Heart right ventricle (tissue), 16 donors: ENCODE data around the gene TMEFF2. TPM values are rescaled to one million over a fixed set of nuclear protein-coding genes. Genes with fewer than 3 reads are reported as not detected.

ENCODE experiments used
- ATAC-seq, 8 donors: fragments of 200-7000 bp; cut with Tn5 transposase; one replicate each; pipeline ENCODE4 v1.9.1; 2020; ENCODE audit warnings: mild to moderate bottlenecking in 8 of 8, moderate library complexity in 8 of 8, moderate number of reproducible peaks in 1 of 8
- DNase-seq, 2 donors: peaks; one replicate each; pipeline ENCODE4 v3.0.0-alpha.2; 2020
- H3K27ac ChIP-seq, 10 donors: fragments of 200-600 bp; sonication (generic) in 2 of 10; one replicate each; pipeline versions ENCODE4 v1.5.0 to v1.8.0; 2020 to 2022; ENCODE audit warnings: mild to moderate bottlenecking in 3 of 10
- H3K27me3 ChIP-seq, 7 donors: fragments of 200-600 bp; one replicate each; pipeline ENCODE4 v1.8.0; 2021 to 2022; ENCODE audit warnings: mild to moderate bottlenecking in 2 of 7
- H3K36me3 ChIP-seq, 9 donors: fragments of 200-600 bp; sonication (generic) in 1 of 9; one replicate each; pipeline versions ENCODE4 v1.5.0 to v1.8.0; 2020 to 2022; ENCODE audit warnings: mild to moderate bottlenecking in 2 of 9
- H3K4me1 ChIP-seq, 9 donors: fragments of 200-600 bp; sonication (generic) in 1 of 9; one replicate each; pipeline versions ENCODE4 v1.5.0 to v1.8.0; 2020 to 2022; ENCODE audit warnings: mild to moderate bottlenecking in 4 of 9
- H3K4me3 ChIP-seq, 10 donors: fragments of 200-600 bp; sonication (generic) in 2 of 10; one replicate each; pipeline versions ENCODE4 v1.5.0 to v1.8.0; 2020 to 2022; ENCODE audit warnings: mild to moderate bottlenecking in 7 of 10, moderate library complexity in 2 of 10
- H3K9me3 ChIP-seq, 11 donors: fragments of 200-600 bp in 10 of 11; sonication (generic) in 2 of 11; one replicate each; pipeline versions ENCODE4 v1.5.0 to v1.8.0; 2013 to 2022; ENCODE audit warnings: mild to moderate bottlenecking in 2 of 11, control low read depth in 1 of 11, moderate library complexity in 1 of 11
- WGBS, 2 donors: extraction: QIAGEN DNeasy Blood & Tissue Kit; methylation state at CpG; one replicate each; pipeline ENCODE4 v1.1.7; 2013; ENCODE audit warnings: inconsistent platforms in 1 of 2; 5-methylcytosine and 5-hydroxymethylcytosine counted together
- intact Hi-C, 10 donors: fragments of 100-400 bp; cut with DNase I; formaldehyde crosslinking; loops; one replicate each; pipeline versions ENCODE4 v1.11.1 to v1.14.2; 2022
- polyA plus RNA-seq, 2 donors: library from polyadenylated mRNA; stranded (reverse); fragments of 200-250 nt; gene quantifications; one replicate each; pipeline ENCODE4 v1.2.3, GENCODE V29; 2013
- total RNA-seq, 10 donors: library from RNA; stranded (reverse); fragmentation: NEBNext Ultra II Directional in 3 of 10; extraction: Animal tissue kit (Norgen Biotek cat#: 25700) in 3 of 10; gene quantifications; one replicate each; pipeline versions ENCODE4 v1.2.1 to v1.2.4, GENCODE V29; 2021 to 2023
- TF ChIP-seq, protein P1 (sequence below), 9 donors: fragments of 200-600 bp; sonication (generic) in 2 of 9; IDR thresholded peaks; one replicate each; pipeline versions ENCODE4 v1.5.0 to v1.8.0; 2021 to 2022; ENCODE audit warnings: antibody characterized with exemption in 9 of 9, mild to moderate bottlenecking in 5 of 9, moderate library complexity in 1 of 9
- donor health status: Arrhythmogenic right ventricular cardiomyopathy.
- donor health status: ischemic (EF 13 %, LVEDD 7.1; RV severe dilation, severe dysfunction).
- donor health status: healthy with polysubstance abuse.
- donor health status: DM: no; HTN: yes; CAD: no.
- donor health status: DM: no; HTN: no; CAD: no.
- donor health status: ischemic (EF 25% LVEDD 6.9; RV normal size, moderate dysfunction).
- donor health status: ischemic (EF 25% LVEDD 5.7; RV mildly dilated, moderate dysfunction).
- donor health status: healthy.
- donor health status: DM: yes; HTN: yes; CAD: no.
- donor health status: Ischemic cardiomyopathy.
- donor health status: ischemic (EF 35%, LVEDD 5.7; RV mildly dilated, moderate dysfunction).
- donor health status: nonischemic (EF 11% LVEDD 7.7; RV severe dilation, severe dysfunction).
- donor health status: DM: yes; HTN: yes; CAD: no.
- donor health status: PGD.
- donor health status: ischemic (EF 29% LVEDD 5.4; RV normal size, mild dysfunction).
- donor health status: nonischemic (EF 23%, LVEDD 6.1; RV moderate dilation, normal function).

The TMEFF2 gene
- total and polyA plus RNA-seq, 12 donors: 0.09 to 0.41 (median 0.17) TPM; not detected in 8

DNA sequence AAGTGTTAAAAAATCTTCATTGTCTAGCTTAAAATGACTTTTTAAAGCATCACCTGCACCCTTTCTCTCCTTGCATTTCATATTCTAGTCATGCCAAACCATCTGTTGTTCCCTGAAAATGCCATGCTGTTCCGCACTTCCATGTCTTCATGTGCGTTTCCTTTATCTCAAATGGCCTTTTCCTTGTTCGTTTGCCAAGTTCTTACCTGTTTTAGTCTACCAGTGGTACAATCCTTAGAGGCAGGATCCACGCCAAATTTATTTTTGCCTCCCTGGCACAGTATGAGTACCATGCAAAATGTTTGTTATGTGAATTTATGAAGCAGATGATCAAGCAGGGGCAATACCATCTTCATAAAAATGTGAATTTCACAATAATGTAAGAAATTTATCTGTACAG is 37.0 kb downstream of the TMEFF2 start:
- intact Hi-C loops: loop anchor here in 3 of 10 donors (2.0 to 10.0 kb wide), 3 partner anchors 123 to 603 kb away; no protein-coding TSS in a partner anchor
- WGBS, 2 donors: 82 to 86% methylated on average over 4 of the region's 4 CpGs
- TF ChIP-seq, protein P1, sequence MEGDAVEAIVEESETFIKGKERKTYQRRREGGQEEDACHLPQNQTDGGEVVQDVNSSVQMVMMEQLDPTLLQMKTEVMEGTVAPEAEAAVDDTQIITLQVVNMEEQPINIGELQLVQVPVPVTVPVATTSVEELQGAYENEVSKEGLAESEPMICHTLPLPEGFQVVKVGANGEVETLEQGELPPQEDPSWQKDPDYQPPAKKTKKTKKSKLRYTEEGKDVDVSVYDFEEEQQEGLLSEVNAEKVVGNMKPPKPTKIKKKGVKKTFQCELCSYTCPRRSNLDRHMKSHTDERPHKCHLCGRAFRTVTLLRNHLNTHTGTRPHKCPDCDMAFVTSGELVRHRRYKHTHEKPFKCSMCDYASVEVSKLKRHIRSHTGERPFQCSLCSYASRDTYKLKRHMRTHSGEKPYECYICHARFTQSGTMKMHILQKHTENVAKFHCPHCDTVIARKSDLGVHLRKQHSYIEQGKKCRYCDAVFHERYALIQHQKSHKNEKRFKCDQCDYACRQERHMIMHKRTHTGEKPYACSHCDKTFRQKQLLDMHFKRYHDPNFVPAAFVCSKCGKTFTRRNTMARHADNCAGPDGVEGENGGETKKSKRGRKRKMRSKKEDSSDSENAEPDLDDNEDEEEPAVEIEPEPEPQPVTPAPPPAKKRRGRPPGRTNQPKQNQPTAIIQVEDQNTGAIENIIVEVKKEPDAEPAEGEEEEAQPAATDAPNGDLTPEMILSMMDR (IDR thresholded peaks at IDR 0.05): no peak
- no peaks in the 10 kb centered on the region for H3K27me3 ChIP-seq
- no peaks in the 10 kb centered on the region for H3K36me3 ChIP-seq
- H3K27ac ChIP-seq: no peak overlapping the region
- ATAC-seq (no peak), DNase-seq (no peak)
- H3K4me3 ChIP-seq: no peak overlapping the region
- H3K9me3 ChIP-seq: no peaks in the 10 kb centered on the region
- H3K4me1 ChIP-seq: peaks cover 0 to 11% (median 6%) of the 10 kb centered on the region in 9 donors

DNA sequence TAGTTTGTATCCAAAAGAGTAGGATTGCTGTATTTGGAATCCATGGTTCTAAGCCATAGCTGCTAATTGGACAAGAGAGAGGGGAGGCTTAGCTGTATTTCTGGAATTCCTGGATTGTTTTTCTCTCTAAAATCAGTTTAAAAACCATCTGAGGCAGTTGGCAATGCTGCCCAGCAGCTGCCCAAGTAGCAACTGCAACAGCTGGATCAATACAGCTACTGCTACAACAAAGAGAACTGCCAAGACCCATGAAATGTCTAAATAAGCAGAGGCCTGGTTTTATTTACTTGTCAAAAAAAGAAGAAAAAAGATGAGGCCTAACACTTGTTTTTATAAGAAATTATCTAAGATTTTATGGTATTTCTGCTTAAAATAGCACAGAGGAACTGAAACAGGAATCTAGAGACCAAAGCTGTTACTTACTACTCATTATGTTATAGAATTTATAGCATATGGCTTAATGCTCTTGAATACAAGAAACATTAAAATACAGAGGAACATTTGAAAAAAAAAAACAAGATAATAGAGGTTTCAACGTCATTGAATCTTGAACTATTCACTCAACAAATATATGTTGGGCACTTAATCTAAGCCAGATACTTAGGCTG is 39.1 kb downstream of the TMEFF2 start:
- no peak overlapping the region for H3K27ac ChIP-seq
- intact Hi-C loops: loop anchor here in 2 of 10 donors (10.0 kb wide), 2 partner anchors 121 to 601 kb away; no protein-coding TSS in a partner anchor
- H3K27me3 ChIP-seq: no peaks in the 10 kb centered on the region
- ATAC-seq: no peak
- 24 to 27% methylated on average over 1 of the region's 1 CpG for WGBS, 2 donors
- H3K4me3 ChIP-seq: no peak overlapping the region
- H3K9me3 ChIP-seq: no peaks in the 10 kb centered on the region
- TF ChIP-seq, protein P1 (IDR thresholded peaks at IDR 0.05): no peak
- H3K36me3 ChIP-seq: no peaks in the 10 kb centered on the region
- H3K4me1 ChIP-seq: no peaks in the 10 kb centered on the region
- no peak for DNase-seq

DNA sequence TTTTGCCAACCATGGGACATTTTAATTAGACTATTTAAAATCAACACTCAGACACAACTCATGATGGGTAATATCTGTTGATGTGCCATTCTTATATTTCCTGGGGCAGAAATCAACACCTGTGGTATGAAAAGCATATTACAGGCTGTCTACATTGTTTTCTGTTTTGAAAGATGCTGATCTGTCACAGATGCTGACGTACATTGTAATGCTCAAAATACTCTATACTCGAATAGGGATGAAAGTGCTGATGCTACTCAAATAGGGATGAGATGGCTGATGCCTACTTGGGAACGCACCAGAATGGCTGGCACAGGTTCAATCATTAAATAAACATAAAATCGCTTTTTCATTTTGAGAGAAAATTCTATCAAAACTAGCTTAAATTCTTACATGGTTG is 41.2 kb downstream of the TMEFF2 start:
- no peak overlapping the region for H3K4me3 ChIP-seq
- peaks cover 0 to 7% (median 0%) of the 10 kb centered on the region in 9 donors for H3K4me1 ChIP-seq
- no peaks in the 10 kb centered on the region for H3K36me3 ChIP-seq
- no peak overlapping the region for H3K27ac ChIP-seq
- intact Hi-C loops: loop anchor here in 2 of 10 donors (10.0 kb wide), 2 partner anchors 119 to 599 kb away; no protein-coding TSS in a partner anchor
- 92% methylated on average over 4 of the region's 4 CpGs for WGBS, 2 donors
- no peaks in the 10 kb centered on the region for H3K27me3 ChIP-seq
- TF ChIP-seq, protein P1 (IDR thresholded peaks at IDR 0.05): no peak
- ATAC-seq: no peak
- no peak for DNase-seq
- H3K9me3 ChIP-seq: no peaks in the 10 kb centered on the region

DNA sequence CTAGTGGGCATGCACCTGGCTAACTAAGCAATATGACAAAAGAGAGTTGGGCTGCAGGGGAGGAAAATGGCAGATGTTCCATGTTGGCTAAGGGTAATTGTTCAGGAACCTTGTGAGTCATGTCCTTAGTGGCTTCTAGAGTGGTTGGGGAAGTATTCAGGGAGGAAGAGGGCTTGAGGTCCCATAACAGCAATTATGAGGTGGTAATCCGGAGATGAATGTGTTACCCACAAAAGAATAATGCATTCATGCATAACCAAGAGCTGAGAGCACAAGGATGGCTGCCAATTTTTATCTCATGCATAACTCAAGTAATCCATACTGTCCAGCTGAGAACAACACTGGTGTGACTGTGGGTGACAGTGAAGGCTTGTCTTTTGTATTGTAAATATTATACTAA is 42.9 kb downstream of the TMEFF2 start:
- Histone ChIP-seq H3K9me3 (no peaks in the 10 kb centered on the region), H3K27ac (no peak overlapping the region), H3K36me3 (no peaks in the 10 kb centered on the region), H3K27me3 (no peaks in the 10 kb centered on the region), H3K4me1 (peaks cover 0 to 18% (median 4%) of the 10 kb centered on the region in 9 donors), H3K4me3 (no peak overlapping the region)
- intact Hi-C loops: loop anchor here in 2 of 10 donors (10.0 kb wide), 2 partner anchors 117 to 597 kb away; no protein-coding TSS in a partner anchor
- TF ChIP-seq, protein P1 (IDR thresholded peaks at IDR 0.05): no peak
- no peak for ATAC-seq
- 62 to 70% methylated on average over 1 of the region's 1 CpG for WGBS, 2 donors
- no peak for DNase-seq
